HG03108 (cell line): ENCODE data around the gene CLEC1A.
"Not testable (repeated sequence)": the region's sequence is repeated elsewhere in the genome, so short reads cannot be mapped to it uniquely, and the experiment has no call there.

Experiments used
- ATAC-seq: cut with Tn5 transposase; IDR thresholded peaks from one replicate; pipeline ENCODE4 v1.9.1; 2021; ENCODE audit warnings: moderate library complexity; ENCODE audit not compliant: unreplicated experiment

The CLEC1A gene

DNA sequence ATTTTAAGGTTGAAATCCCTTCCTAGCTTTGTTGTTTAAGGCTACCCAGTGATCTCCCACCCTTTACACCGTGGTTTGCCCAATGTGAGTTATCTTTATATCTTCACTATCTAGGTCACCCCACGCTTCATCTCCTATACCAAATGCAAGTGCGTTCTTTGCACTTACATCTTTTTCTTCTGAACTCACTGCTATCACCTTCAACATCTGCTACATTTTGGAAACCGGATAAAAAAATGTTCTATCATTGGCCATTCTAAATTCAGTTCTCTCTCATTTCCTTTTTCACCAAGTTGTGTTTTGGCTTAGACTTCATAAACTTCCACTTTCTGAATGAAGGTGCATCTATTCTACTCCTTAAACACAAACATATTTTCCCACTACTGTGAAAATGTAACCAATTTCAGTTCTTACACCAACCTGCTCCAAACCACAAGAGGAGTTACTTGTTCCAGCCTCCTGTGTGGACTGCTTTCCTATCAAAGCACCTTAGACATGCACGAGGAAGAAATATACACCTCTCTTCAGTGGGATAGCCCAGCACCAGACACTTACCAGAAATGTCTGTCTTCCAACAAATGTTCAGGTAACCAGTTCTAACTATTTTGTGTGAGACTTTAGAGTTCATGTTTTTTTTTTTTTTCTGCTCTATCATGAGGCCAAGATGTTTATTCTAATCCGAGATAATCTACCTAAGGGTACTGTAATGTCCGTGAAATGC is 46.4 kb downstream of the CLEC1A start:
- ATAC-seq: no peak

DNA sequence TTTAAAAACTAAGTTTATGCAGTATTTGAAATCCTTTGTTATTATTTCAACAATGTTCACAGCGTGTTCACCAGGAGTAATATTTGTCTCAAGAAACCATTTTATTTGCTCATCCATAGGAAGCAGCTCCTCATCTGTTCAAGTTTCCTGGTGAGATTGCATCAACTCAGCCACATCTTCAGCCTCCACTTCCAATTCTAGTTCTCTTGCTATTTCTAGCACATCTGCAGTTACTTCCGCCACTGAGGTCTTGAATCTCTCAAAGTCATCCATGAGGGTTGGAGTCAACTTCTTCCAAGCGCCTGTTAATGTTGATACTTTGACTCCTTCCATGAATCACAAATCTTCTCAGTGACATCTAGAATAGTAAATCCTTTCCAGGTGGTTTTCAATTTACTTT is 50.3 kb downstream of the CLEC1A start:
- no peak for ATAC-seq

DNA sequence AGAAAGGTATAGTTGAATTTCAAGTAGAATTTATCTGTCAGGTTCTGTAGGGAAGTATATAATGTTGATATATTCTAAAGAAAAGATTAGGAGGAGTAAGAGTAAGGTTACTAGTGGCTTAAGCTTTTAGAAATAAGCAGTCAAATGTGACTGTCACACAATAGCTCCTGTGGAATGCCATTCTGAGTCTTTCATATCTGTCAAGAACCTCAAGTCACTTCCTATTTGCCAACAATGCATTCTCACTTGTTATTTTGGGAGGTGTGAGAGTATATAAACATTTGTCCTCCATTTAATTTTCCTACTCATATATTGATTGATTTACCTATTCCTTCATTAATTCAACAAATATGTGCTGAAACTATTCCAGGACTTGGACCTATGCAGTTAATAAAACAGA is 56.6 kb downstream of the CLEC1A start:
- ATAC-seq: no peak

DNA sequence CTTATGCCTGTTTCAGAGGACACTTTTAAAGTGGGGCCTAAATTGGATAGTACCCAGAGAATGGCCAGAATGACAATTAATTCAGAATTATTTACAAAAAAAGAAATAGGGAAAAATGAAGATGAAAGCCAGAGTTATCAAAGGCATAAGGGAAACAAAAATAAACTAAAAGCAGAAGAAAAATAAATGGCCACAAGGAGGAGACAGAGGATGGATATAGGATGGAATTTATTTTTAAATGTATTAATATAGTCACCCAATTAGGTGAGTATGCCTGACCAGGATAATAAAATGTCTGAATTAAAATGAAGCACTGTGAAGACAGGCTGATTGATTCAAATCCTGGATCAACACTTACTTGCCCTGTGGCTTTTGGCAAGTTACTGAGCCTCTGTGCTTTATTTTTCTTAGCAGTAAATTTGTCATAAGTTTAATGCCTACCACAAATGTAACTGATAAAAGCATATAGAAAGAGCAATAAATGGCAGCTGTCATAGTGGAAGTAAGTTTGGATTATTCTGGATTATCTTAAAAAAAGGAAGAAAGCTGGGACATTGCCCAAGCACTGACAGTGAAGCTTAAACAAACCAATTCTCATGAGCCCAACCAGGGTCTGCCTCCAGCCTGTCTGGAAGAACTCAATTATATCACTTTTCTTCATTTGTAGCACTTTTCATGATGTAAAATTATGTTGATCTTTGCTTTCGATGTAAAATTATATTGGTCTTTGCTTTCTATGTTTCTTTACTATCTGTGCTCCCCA is 64.8 kb downstream of the CLEC1A start:
- no peak for ATAC-seq

DNA sequence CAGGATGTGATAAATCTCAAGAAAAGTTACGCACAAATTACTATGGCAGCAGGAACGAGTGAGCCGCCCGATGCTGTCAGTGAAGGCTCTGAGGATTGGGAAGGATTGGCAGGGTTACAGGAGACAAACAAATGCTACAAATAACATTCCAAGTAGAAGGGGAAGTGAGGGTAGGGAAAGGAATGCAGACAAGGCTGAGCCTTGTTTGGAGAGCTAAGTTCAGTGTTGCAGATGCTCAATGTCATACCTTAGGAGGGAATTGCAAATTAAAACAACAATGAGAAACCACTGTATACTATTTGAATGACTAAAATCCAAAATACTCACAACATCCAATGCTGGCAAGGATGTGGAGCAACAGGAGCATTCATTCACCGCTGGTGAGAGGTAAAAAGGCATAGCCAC is 67.0 kb downstream of the CLEC1A start:
- ATAC-seq: no peak

DNA sequence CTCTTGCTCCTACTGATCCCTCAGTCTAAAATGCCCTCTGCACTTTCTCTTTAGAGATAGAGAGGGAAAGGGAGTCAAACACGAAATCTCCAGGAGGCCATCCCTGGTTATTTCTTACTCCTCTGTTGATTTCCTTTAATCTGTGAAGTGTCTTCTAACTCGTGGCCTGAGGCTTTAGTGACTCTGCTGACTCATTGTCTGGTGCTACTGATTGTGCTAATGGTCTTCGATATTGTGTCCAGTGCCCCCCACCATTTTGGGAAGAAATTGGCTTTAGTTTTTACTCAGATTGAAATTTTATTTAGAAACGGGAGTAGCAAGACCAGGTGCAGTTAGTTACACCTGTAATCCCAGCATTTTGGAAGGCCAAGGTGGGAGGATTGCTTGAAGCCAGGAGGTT is 67.5 kb downstream of the CLEC1A start:
- no peak for ATAC-seq

DNA sequence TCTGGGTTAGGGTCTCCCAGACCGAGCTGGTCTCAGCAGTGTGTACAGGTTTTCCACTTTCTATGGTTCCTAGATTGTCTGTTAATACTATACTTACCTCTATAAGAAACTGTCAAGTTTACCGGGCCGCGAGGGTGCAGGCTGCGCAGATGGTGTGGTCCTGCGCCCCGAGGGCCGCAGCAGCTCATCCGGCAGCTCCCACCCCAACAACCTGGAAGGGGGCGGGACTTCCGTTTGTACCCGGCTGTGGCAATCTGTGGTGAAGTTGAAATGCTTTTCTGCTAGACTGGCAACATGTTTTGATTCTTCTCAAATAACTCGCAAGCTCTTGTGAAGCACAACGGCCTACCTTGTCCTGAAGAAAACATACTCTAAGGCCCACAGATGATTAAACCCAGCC is 68.3 kb downstream of the CLEC1A start, which contains the start of gene CLEC9A:
TSS of gene CLEC9A (plus strand) at position 237 of the 400 bp plus-strand sequence. CDS start 22,006 bp downstream, outside the sequence.
- no peak for ATAC-seq

DNA sequence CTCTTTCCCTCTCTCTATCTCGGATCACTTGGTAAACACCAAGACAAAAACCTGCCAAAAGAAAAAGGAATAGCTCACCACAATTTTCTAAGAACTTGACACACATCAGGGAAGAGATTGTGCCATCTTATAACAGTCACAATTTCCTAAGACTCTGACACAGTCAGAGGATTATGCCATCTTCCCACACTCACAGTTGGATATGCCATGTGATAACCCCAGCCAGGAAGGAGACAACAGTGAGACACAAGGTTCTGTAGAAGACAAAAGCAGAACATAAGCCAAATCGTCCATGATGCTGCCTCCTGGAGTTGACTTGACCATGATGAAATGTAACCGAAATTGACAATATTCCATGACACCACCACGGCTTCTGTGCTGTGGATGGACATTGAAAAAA is 71.1 kb downstream of the CLEC1A start:
- ATAC-seq: no peak

DNA sequence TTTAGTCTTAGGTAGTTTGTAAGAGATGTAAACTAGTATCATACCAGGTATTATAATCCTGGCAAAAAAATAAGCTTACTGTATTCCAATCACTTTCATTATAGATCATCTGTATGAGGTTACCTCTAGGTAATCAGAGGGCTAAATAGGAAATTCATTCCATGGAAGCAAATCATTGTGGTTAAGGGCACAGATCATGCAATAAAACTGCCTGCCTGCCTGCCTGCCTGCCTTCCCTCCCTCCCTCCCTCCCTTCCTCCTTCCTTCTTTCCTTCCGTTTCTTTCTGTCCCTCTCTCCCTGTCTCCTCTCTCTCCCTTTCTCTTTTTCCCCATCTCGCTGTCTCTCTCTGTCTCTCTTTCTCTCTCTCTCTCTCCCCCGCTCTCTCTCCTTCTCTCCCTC is 71.5 kb downstream of the CLEC1A start:
- no peak for ATAC-seq

DNA sequence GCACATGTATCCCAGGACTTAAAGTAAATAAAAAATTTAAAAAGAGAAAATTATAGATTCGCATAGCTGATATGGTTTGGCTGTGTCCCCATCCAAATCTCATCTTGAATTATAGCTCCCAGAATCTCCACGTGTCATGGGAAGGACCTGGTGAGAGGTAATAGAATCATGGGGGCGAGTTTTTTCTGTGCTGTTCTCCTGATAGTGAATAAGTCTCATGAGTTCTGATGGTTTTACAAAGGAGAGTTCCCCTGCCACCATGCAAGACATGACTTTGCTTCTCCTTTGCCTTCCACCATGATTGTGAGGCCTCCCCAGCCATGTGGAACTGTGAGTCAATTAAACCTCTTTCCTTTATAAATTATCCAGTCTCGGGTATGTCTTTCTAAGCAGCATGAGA is 72.1 kb downstream of the CLEC1A start:
- ATAC-seq: not testable (repeated sequence)

DNA sequence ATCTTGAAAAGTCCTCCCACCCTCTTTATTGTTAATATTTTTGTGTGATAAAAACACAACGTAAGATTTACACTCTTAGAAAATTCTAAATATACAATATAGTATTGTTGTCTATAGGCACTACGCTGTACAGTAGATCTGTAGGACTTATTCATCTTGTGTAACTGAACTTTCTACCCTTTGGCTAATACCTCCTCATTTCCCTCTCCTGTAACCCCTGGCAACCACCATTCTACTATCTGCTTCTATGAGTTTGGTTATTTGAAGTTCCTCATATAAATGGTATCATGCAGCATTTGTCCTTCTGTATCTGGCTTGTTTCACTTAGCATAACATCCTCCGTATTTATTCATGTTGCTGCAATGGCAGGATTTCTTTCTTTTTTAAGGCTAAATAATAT is 73.5 kb downstream of the CLEC1A start:
- no peak for ATAC-seq

DNA sequence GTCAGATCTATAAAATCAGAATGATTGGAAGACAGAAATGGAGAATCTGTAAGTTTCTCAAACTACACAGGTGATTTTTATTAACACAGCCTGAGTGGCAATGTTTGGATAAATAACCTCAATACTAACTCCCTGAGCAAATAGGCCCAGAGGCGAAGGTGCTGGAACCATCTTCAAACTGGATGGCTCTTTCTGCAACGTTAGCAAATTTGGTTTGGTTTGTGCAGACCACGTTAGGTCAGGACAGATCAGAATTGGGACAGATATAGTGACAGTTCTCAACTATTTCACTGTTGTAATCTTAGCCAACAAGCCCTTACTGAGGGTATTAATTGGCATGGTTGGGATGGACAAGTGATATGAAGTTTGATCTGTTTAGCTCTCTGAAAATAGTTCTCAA is 77.4 kb downstream of the CLEC1A start:
- ATAC-seq: no peak
